RWPE2 (cell line): ENCODE results near the gene DNAI1.

Source experiments
- ATAC-seq: fragments of 200-7000 bp; cut with Tn5 transposase; 3 replicates; pipeline ENCODE4 v1.9.1; 2021; ENCODE audit warnings: low read depth
- DNase-seq: peaks from one replicate; pipeline ENCODE4 v3.0.0-alpha.2; 2020; ENCODE audit warnings: low spot score
- H3K27ac ChIP-seq: fragments of 450-650 bp; 2 replicates; pipeline ENCODE4 v1.5.1; 2017; ENCODE audit warnings: mild to moderate bottlenecking; ENCODE audit not compliant: poor library complexity, severe bottlenecking
- H3K27me3 ChIP-seq: fragments of 250-450 bp; sonication (Bioruptor Pico); 2 replicates; pipeline ENCODE4 v1.5.1; 2021; ENCODE audit warnings: mild to moderate bottlenecking, moderate library complexity; ENCODE audit not compliant: insufficient read depth, poor library complexity, severe bottlenecking
- H3K36me3 ChIP-seq: fragments of 250-450 bp; sonication (Bioruptor Pico); 2 replicates; pipeline ENCODE4 v1.5.1; 2020; ENCODE audit warnings: low read depth, mild to moderate bottlenecking, moderate library complexity
- H3K4me1 ChIP-seq: fragments of 250-450 bp; sonication (Bioruptor Pico); 2 replicates; pipeline ENCODE4 v1.5.1; 2021; ENCODE audit warnings: mild to moderate bottlenecking, moderate library complexity; ENCODE audit not compliant: insufficient read depth, poor library complexity, severe bottlenecking
- H3K4me3 ChIP-seq: fragments of 250-450 bp; sonication (Bioruptor Pico); 2 replicates; pipeline ENCODE4 v1.5.1; 2021; ENCODE audit warnings: mild to moderate bottlenecking, moderate library complexity; ENCODE audit not compliant: severe bottlenecking
- H3K9me3 ChIP-seq: fragments of 250-450 bp; sonication (Bioruptor Pico); 2 replicates; pipeline ENCODE4 v1.5.1; 2021; ENCODE audit warnings: mild to moderate bottlenecking, moderate library complexity; ENCODE audit not compliant: severe bottlenecking
- TF ChIP-seq, protein P1 (sequence below): fragments of 450-650 bp; IDR thresholded peaks from one replicate; pipeline ENCODE4 v1.5.1; 2017; ENCODE audit warnings: mild to moderate bottlenecking, moderate library complexity; ENCODE audit not compliant: poor library complexity, severe bottlenecking

The DNAI1 gene

DNA sequence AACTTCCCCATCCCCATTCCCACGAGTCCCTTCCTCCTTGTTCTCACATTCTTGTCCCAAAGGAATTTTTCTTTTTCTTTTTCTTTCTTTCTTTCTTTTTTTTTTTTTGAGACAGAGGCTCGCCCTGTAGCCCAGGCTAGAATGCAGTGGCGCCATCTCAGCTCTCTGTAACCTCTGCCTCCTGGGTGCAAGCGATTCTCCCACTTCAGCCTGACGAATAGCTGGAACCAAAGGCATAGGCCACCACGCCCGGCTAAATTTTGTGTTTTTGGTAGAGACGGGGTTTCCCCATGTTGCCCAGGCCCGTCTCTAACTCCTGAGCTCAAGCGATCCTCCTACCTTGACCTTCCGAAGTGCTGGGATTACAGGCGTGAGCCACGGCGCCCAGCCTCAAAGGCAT is 751 bp downstream of the DNAI1 start:
- DNase-seq (no peak), ATAC-seq (no peak)
- Histone ChIP-seq H3K27ac (no peak overlapping the region), H3K9me3 (no peaks in the 10 kb centered on the region), H3K4me1 (peaks cover 20% of the 10 kb centered on the region), H3K27me3 (no peaks in the 10 kb centered on the region), H3K4me3 (no peak overlapping the region), H3K36me3 (no peaks in the 10 kb centered on the region)
- TF ChIP-seq, protein P1, sequence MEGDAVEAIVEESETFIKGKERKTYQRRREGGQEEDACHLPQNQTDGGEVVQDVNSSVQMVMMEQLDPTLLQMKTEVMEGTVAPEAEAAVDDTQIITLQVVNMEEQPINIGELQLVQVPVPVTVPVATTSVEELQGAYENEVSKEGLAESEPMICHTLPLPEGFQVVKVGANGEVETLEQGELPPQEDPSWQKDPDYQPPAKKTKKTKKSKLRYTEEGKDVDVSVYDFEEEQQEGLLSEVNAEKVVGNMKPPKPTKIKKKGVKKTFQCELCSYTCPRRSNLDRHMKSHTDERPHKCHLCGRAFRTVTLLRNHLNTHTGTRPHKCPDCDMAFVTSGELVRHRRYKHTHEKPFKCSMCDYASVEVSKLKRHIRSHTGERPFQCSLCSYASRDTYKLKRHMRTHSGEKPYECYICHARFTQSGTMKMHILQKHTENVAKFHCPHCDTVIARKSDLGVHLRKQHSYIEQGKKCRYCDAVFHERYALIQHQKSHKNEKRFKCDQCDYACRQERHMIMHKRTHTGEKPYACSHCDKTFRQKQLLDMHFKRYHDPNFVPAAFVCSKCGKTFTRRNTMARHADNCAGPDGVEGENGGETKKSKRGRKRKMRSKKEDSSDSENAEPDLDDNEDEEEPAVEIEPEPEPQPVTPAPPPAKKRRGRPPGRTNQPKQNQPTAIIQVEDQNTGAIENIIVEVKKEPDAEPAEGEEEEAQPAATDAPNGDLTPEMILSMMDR, result no peak

- no peaks in the 10 kb centered on the region for H3K27me3 ChIP-seq
Observed at GRCh38 chr9:34459941-34460340, 1.3 kb downstream of the DNAI1 start.

DNA sequence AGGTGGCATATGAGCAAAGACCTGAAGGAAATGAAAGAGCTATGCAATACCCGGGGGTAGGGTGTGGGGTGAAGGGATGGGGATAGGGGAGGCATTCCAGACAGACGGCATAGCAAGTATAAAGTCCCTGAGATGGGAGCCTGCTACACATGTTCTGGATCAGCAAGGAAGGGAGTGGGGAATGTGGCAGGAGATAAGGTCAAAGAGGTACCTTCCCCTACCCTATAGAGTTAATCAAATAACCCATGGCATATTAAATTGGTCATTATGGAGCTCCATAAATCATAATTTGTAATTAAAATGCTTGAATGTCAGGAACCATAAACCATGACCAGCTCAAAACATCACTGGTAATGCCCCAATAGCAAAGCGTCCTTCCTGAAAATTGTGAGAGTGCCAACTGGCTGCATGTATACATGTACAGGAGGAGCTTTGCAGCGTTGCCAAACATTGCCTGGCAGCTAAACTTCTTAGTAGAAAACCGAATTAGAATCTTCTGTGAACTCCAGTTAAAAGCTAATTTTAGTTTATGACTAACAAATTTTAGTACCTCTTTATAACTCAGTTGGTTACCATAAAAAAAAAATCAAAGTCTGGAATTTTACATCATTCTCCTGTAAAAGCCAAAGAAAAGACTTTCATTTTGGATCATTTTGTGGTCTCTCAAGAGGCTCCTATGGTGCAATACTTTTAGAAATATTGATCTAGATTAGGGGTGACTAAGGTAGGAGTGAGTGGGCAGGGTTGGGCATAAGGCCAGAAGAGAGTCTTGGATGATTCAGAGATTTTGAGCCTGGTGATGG is 4.7 kb downstream of the DNAI1 start:
- Histone ChIP-seq H3K4me3 (no peak overlapping the region), H3K36me3 (no peaks in the 10 kb centered on the region), H3K27ac (peak overlapping the region; percentile 13), H3K9me3 (no peaks in the 10 kb centered on the region), H3K27me3 (no peaks in the 10 kb centered on the region), H3K4me1 (peaks cover 18% of the 10 kb centered on the region)
- DNase-seq (peak; percentile 67), ATAC-seq (peak; percentile 86)
- TF ChIP-seq, protein P1, result no peak

More at GRCh38 chr9:34459941-34460340, 1.3 kb downstream of the DNAI1 start:
- DNase-seq, result no peak
- Histone ChIP-seq H3K9me3 (no peaks in the 10 kb centered on the region), H3K27ac (no peak overlapping the region), H3K36me3 (no peaks in the 10 kb centered on the region), H3K4me1 (peaks cover 20% of the 10 kb centered on the region), H3K4me3 (no peak overlapping the region)
- TF ChIP-seq, protein P1, result no peak
- ATAC-seq, result peak; percentile 13; the same call in 1 of the 3 replicates

DNA sequence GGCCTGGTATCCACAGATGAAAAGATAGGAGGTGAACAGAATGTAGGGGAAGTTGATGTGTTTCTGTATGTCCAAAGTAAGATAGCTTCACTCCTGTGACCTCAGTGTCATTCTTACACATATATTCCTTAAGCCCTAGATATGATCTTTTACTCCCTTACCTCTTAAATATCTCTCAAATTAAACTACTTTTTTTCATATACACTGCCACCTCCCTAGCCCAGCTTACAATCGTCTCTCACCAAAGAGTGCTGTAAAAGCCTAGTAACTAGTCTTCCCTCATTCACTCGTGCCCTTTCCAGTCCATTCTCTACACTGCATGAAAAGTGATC is 5.3 kb downstream of the DNAI1 start:
- Histone ChIP-seq H3K4me1 (peaks cover 18% of the 10 kb centered on the region), H3K27ac (peak overlapping the region; percentile 13), H3K36me3 (no peaks in the 10 kb centered on the region), H3K4me3 (no peak overlapping the region), H3K27me3 (no peaks in the 10 kb centered on the region), H3K9me3 (no peaks in the 10 kb centered on the region)
- ATAC-seq (peak; percentile 8; the same call in 1 of the 3 replicates), DNase-seq (no peak)
- TF ChIP-seq, protein P1, result no peak

GRCh38 chr9:34464571-34464970 is 6.0 kb downstream of the DNAI1 start:
- no peaks in the 10 kb centered on the region for H3K27me3 ChIP-seq
- TF ChIP-seq, protein P1, result no peak

More at GRCh38 chr9:34464571-34464970, 6.0 kb downstream of the DNAI1 start:
- H3K36me3 ChIP-seq, result no peaks in the 10 kb centered on the region
- no peaks in the 10 kb centered on the region for H3K9me3 ChIP-seq
- ATAC-seq (no peak), DNase-seq (no peak)
- peaks cover 18% of the 10 kb centered on the region for H3K4me1 ChIP-seq
- H3K27ac ChIP-seq, result no peak overlapping the region
- no peak overlapping the region for H3K4me3 ChIP-seq
